Measurements from ENCODE around the gene PRDM16.

Gene PRDM16

GRCh38 chr1:3103967-3104677, 35.1 kb downstream of the PRDM16 start:
- no peak for DNase-seq (ENCODE audit: low read depth)

GRCh38 chr1:3105167-3105863, 36.3 kb downstream of the PRDM16 start:
- no peak for DNase-seq (ENCODE audit: low read depth)

GRCh38 chr1:3106216-3106615, 37.2 kb downstream of the PRDM16 start:
- no peak for DNase-seq (ENCODE audit: low read depth)

- DNase-seq (ENCODE audit: low read depth): no peak
Measured at GRCh38 chr1:3107201-3107600, 38.2 kb downstream of the PRDM16 start.

GRCh38 chr1:3109355-3109754, 40.4 kb downstream of the PRDM16 start:
- no peak for DNase-seq (ENCODE audit: low read depth)

- DNase-seq (ENCODE audit: low read depth): no peak
Measured at GRCh38 chr1:3111348-3112021, 42.5 kb downstream of the PRDM16 start.

GRCh38 chr1:3112526-3112925, 43.5 kb downstream of the PRDM16 start:
- DNase-seq (ENCODE audit: low read depth): no peak

GRCh38 chr1:3113047-3113740, 44.2 kb downstream of the PRDM16 start:
- DNase-seq (ENCODE audit: low read depth): no peak

- DNase-seq (ENCODE audit: low read depth): no peak
Measured at GRCh38 chr1:3113741-3114056, 44.7 kb downstream of the PRDM16 start.

- no peak for DNase-seq (ENCODE audit: low read depth)
Measured at GRCh38 chr1:3114131-3114744, 45.2 kb downstream of the PRDM16 start.

- DNase-seq (ENCODE audit: low read depth): no peak
Measured at GRCh38 chr1:3114846-3115245, 45.8 kb downstream of the PRDM16 start.

- no peak for DNase-seq (ENCODE audit: low read depth)
Measured at GRCh38 chr1:3115275-3116149, 46.5 kb downstream of the PRDM16 start.

GRCh38 chr1:3116150-3116510, 47.1 kb downstream of the PRDM16 start:
- no peak for DNase-seq (ENCODE audit: low read depth)

- no peak for DNase-seq (ENCODE audit: low read depth)
Measured at GRCh38 chr1:3116560-3116959, 47.6 kb downstream of the PRDM16 start.

- DNase-seq (ENCODE audit: low read depth): no peak
Measured at GRCh38 chr1:3117879-3118278, 48.9 kb downstream of the PRDM16 start.

GRCh38 chr1:3119061-3119460, 50.1 kb downstream of the PRDM16 start:
- DNase-seq (ENCODE audit: low read depth): no peak

- no peak for DNase-seq (ENCODE audit: low read depth)
Measured at GRCh38 chr1:3119725-3120124, 50.7 kb downstream of the PRDM16 start.

- DNase-seq (ENCODE audit: low read depth): no peak
Measured at GRCh38 chr1:3120140-3120539, 51.1 kb downstream of the PRDM16 start.

GRCh38 chr1:3120994-3121393, 52.0 kb downstream of the PRDM16 start:
- no peak for DNase-seq (ENCODE audit: low read depth)

- DNase-seq (ENCODE audit: low read depth): no peak
Measured at GRCh38 chr1:3121401-3122210, 52.6 kb downstream of the PRDM16 start.

GRCh38 chr1:3122311-3122710, 53.3 kb downstream of the PRDM16 start:
- no peak for DNase-seq (ENCODE audit: low read depth)

Measured in stimulated activated CD8-positive, alpha-beta memory T cell treated with anti-CD3 and anti-CD28 coated beads, Interleukin-15, amount 100 ng/mL, for 24 hours (primary cell).